H9 (cell line): ENCODE results near the gene AXIN1. TPM values are rescaled to one million over a fixed set of nuclear protein-coding genes. Genes with fewer than 3 reads are reported as not detected.

Source experiments
- DNase-seq: peaks from one replicate; pipeline ENCODE4 v3.0.0-alpha.2; 2017
- H2AFZ ChIP-seq: one replicate; pipeline ENCODE4 v1.6.1; 2013; ENCODE audit warnings: mild to moderate bottlenecking, low read length, control low read depth, moderate library complexity
- H2AK5ac ChIP-seq: 2 replicates; pipeline ENCODE4 v1.6.1; 2013; ENCODE audit warnings: low read length, control low read depth, mixed read lengths; ENCODE audit not compliant: insufficient read length
- H2BK120ac ChIP-seq: one replicate; pipeline ENCODE4 v1.6.1; 2013; ENCODE audit warnings: low read depth, mild to moderate bottlenecking, low read length, control low read depth, inconsistent platforms; ENCODE audit not compliant: poor library complexity, severe bottlenecking
- H2BK12ac ChIP-seq: 2 replicates; pipeline ENCODE4 v1.6.1; 2013; ENCODE audit warnings: low read length, control low read depth, mixed read lengths, low read depth; ENCODE audit not compliant: insufficient read length
- H2BK15ac ChIP-seq: 2 replicates; pipeline ENCODE4 v1.6.1; 2013; ENCODE audit warnings: low read depth, low read length, control low read depth
- H2BK20ac ChIP-seq: one replicate; pipeline ENCODE4 v1.6.1; 2013; ENCODE audit warnings: low read depth, mild to moderate bottlenecking, low read length, control low read depth, inconsistent platforms; ENCODE audit not compliant: poor library complexity, severe bottlenecking
- H2BK5ac ChIP-seq: 2 replicates; pipeline ENCODE4 v1.6.1; 2013; ENCODE audit warnings: low read length, control low read depth, mixed read lengths; ENCODE audit not compliant: insufficient read length
- H3K14ac ChIP-seq: 2 replicates; pipeline ENCODE4 v1.6.1; 2013; ENCODE audit warnings: low read length, control low read depth; ENCODE audit not compliant: insufficient read depth
- H3K18ac ChIP-seq: 2 replicates; pipeline ENCODE4 v1.6.1; 2013; ENCODE audit warnings: low read depth, mild to moderate bottlenecking, mixed read lengths, low read length, control low read depth; ENCODE audit not compliant: insufficient read length
- H3K23ac ChIP-seq: 2 replicates; pipeline ENCODE4 v1.6.1; 2013; ENCODE audit warnings: low read length, control low read depth, mixed read lengths, low read depth; ENCODE audit not compliant: insufficient read length
- H3K23me2 ChIP-seq: 2 replicates; pipeline ENCODE4 v1.6.1; 2013; ENCODE audit warnings: low read depth, mild to moderate bottlenecking, mixed read lengths, low read length, control low read depth; ENCODE audit not compliant: insufficient read length, poor library complexity, severe bottlenecking
- H3K27ac ChIP-seq: 2 replicates; pipeline ENCODE4 v1.5.1; 2013; ENCODE audit warnings: low read length, control low read depth, mixed read lengths, low read depth; ENCODE audit not compliant: insufficient read length
- H3K27me3 ChIP-seq: 2 replicates; pipeline ENCODE4 v1.6.1; 2013; ENCODE audit warnings: low read length, control low read depth, inconsistent platforms; ENCODE audit not compliant: insufficient read depth
- H3K4ac ChIP-seq: 2 replicates; pipeline ENCODE4 v1.6.1; 2013; ENCODE audit warnings: low read depth, mild to moderate bottlenecking, control low read depth, inconsistent platforms, low read length, moderate library complexity
- H3K4me1 ChIP-seq: 2 replicates; pipeline ENCODE4 v1.6.1; 2013; ENCODE audit warnings: low read length, control low read depth, inconsistent platforms; ENCODE audit not compliant: insufficient read depth
- H3K4me2 ChIP-seq: 2 replicates; pipeline ENCODE4 v1.6.1; 2013; ENCODE audit warnings: low read length, control low read depth, mixed read lengths; ENCODE audit not compliant: insufficient read length, insufficient read depth
- H3K56ac ChIP-seq: 2 replicates; pipeline ENCODE4 v1.6.1; 2013; ENCODE audit warnings: low read depth, mild to moderate bottlenecking, mixed read lengths, low read length, control low read depth; ENCODE audit not compliant: insufficient read length
- H3K79me1 ChIP-seq: 2 replicates; pipeline ENCODE4 v1.6.1; 2013; ENCODE audit warnings: low read depth, mild to moderate bottlenecking, moderate library complexity, low read length, control low read depth, inconsistent platforms; ENCODE audit not compliant: insufficient read depth, poor library complexity, severe bottlenecking
- H3K79me2 ChIP-seq: 2 replicates; pipeline ENCODE4 v1.6.1; 2013; ENCODE audit warnings: low read length, control low read depth, inconsistent platforms; ENCODE audit not compliant: insufficient read depth
- H3K9ac ChIP-seq: 2 replicates; pipeline ENCODE4 v1.6.1; 2013; ENCODE audit warnings: low read length, control low read depth, mixed read lengths; ENCODE audit not compliant: insufficient read length; ENCODE audit errors: extremely low read depth
- H3K9me3 ChIP-seq: one replicate; pipeline ENCODE4 v1.6.1; 2013; ENCODE audit warnings: low read depth, low read length, inconsistent platforms; ENCODE audit not compliant: control insufficient read depth
- H3T11ph ChIP-seq: one replicate; pipeline ENCODE4 v1.6.1; 2013; ENCODE audit warnings: mild to moderate bottlenecking, low read length, control low read depth, inconsistent platforms
- H4K20me1 ChIP-seq: one replicate; pipeline ENCODE4 v1.6.1; 2013; ENCODE audit not compliant: control insufficient read depth, insufficient read length, insufficient read depth
- H4K5ac ChIP-seq: 2 replicates; pipeline ENCODE4 v1.6.1; 2013; ENCODE audit warnings: low read depth, mild to moderate bottlenecking, mixed read lengths, low read length, control low read depth; ENCODE audit not compliant: insufficient read length
- H4K8ac ChIP-seq: replicated peaks from 2 replicates; pipeline ENCODE4 v1.6.1; 2013; ENCODE audit warnings: low read length, control low read depth, mixed read lengths, low read depth; ENCODE audit not compliant: insufficient read length
- H4K91ac ChIP-seq: 2 replicates; pipeline ENCODE4 v1.6.1; 2013; ENCODE audit warnings: low read depth, mild to moderate bottlenecking, moderate library complexity, mixed read lengths, low read length, control low read depth; ENCODE audit not compliant: insufficient read length
- H3K27ac Mint-ChIP-seq, 3 experiments: 2 replicates in 2 of 3; 3 replicates in 1 of 3; pipeline ENCODE4 v1.8.0; 2020 to 2021; ENCODE audit warnings: mixed read lengths in 3 of 3, mild to moderate bottlenecking in 1 of 3, moderate library complexity in 1 of 3
- H3K27me3 Mint-ChIP-seq: 2 replicates; pipeline ENCODE4 v1.8.0; 2021; ENCODE audit warnings: low read depth, mild to moderate bottlenecking, moderate library complexity, mixed read lengths
- H3K36me3 Mint-ChIP-seq, 3 experiments: 2 replicates in 2 of 3; 3 replicates in 1 of 3; pipeline ENCODE4 v1.8.0; 2020 to 2021; ENCODE audit warnings: low read depth in 3 of 3, mixed read lengths in 3 of 3; ENCODE audit not compliant: insufficient read depth in 1 of 3
- H3K4me1 Mint-ChIP-seq, 2 experiments: 2 replicates each; pipeline ENCODE4 v1.8.0; 2020; ENCODE audit warnings: mixed read lengths in 2 of 2
- H3K4me3 Mint-ChIP-seq, 2 experiments: 2 replicates in 1 of 2; 3 replicates in 1 of 2; pipeline ENCODE4 v1.8.0; 2020 to 2021; ENCODE audit warnings: mild to moderate bottlenecking in 2 of 2, mixed read lengths in 2 of 2, moderate library complexity in 1 of 2
- H3K9me3 Mint-ChIP-seq, 2 experiments: 2 replicates in 1 of 2; 3 replicates in 1 of 2; pipeline ENCODE4 v1.8.0; 2020; ENCODE audit warnings: mild to moderate bottlenecking in 2 of 2, mixed read lengths in 2 of 2, moderate library complexity in 1 of 2
- CTCF ChIP-seq: fragments of 200-600 bp; sonication (generic); conservative IDR thresholded peaks from 3 replicates; pipeline ENCODE4 v1.8.0; 2021; ENCODE audit warnings: antibody characterized with exemption, mild to moderate bottlenecking
- WGBS: extraction: QIAGEN DNeasy Blood & Tissue Kit; methylation state at CpG from one replicate; pipeline ENCODE4 v1.1.7; 2013; ENCODE audit warnings: missing lambda C conversion rate, low lambda C conversion rate, mixed read lengths; ENCODE audit not compliant: insufficient read length; ENCODE audit errors: extremely low coverage; 5-methylcytosine and 5-hydroxymethylcytosine counted together
- long read RNA-seq: library from polyadenylated mRNA; unstranded; transcript quantifications from one replicate; pipeline ENCODE4 v2.0.0, GENCODE V29; 2020
- total RNA-seq: library from RNA; stranded (reverse); gene quantifications from 2 replicates; pipeline ENCODE4 v1.2.1, GENCODE V29; 2021

Gene AXIN1
- total RNA-seq: 50.9 and 52.5 TPM in 2 replicates
- long read RNA-seq, partial matches to known transcripts: 24 of 28 reads
- long read RNA-seq, other reads (novel, unspliced or antisense): 3 of 28 reads

- no peak within 1 kb of the TSS for H2BK5ac ChIP-seq
- no peak within 1 kb of the TSS for H4K8ac ChIP-seq
- Mint-ChIP-seq H3K9me3 (no peaks in the 10 kb centered on the region), H3K4me1 (peaks cover under 1 to 6% of the 10 kb centered on the region in 2 experiments; a peak in 2 of 4 replicates), H3K27ac (peak within 1 kb of the TSS in 1 of 3 experiments; percentile 79; a peak in 1 of 7 replicates), H3K27me3 (no peaks in the 10 kb centered on the region), H3K36me3 (peaks cover 0 to 20% (median 7%) of the 10 kb centered on the region in 3 experiments; a peak in 4 of 7 replicates), H3K4me3 (peak within 1 kb of the TSS; percentile 85 to 94)
- no peak within 1 kb of the TSS for H3K56ac ChIP-seq
- H3K4me2 ChIP-seq: peak within 1 kb of the TSS; percentile 57
- no peaks in the 10 kb centered on the region for H4K20me1 ChIP-seq
- no peak within 1 kb of the TSS for H4K5ac ChIP-seq
- H3K23ac ChIP-seq: no peak within 1 kb of the TSS
- WGBS: no CpG with 5 or more reads among the region's 113 CpGs
- H3K79me2 ChIP-seq: peaks cover 15% of the 10 kb centered on the region; the same call in 1 of the 2 replicates
- no peak within 1 kb of the TSS for H2BK15ac ChIP-seq
- no peak within 1 kb of the TSS for H3K27ac ChIP-seq
- no peak within 1 kb of the TSS for H4K91ac ChIP-seq
- no peaks in the 10 kb centered on the region for H3K4me1 ChIP-seq
- H2AFZ ChIP-seq: no peak within 1 kb of the TSS
- no peaks in the 10 kb centered on the region for H3K27me3 ChIP-seq
- peak within 1 kb of the TSS; percentile 62 for H3K9ac ChIP-seq
- no peaks in the 10 kb centered on the region for H3K9me3 ChIP-seq
- no peak within 1 kb of the TSS for H2AK5ac ChIP-seq
- no peak within 1 kb of the TSS for H3K4ac ChIP-seq
- H3K79me1 ChIP-seq: peaks cover 5% of the 10 kb centered on the region
- H2BK20ac ChIP-seq: no peak within 1 kb of the TSS
- H2BK12ac ChIP-seq: no peak within 1 kb of the TSS
- DNase-seq: peak; percentile 100
- H3K18ac ChIP-seq: no peak within 1 kb of the TSS
- TF ChIP-seq CTCF: peak; percentile 52
- H3K14ac ChIP-seq: no peak within 1 kb of the TSS
- H3T11ph ChIP-seq: no peak within 1 kb of the TSS
- peaks cover 4% of the 10 kb centered on the region for H3K23me2 ChIP-seq
- no peak within 1 kb of the TSS for H2BK120ac ChIP-seq
These were observed at the start of gene AXIN1 for GRCh38 chr16:352547-353403. Gene AXIN1, minus strand, starts transcription at chr16:352723. Its CDS starts 5,698 bp downstream, at chr16:347025.
